ENCODE measurements around the gene DVL3. TPM values are rescaled to one million over a fixed set of nuclear protein-coding genes. Genes with fewer than 3 reads are reported as not detected.

DVL3 gene
- polyA plus RNA-seq, 2 of the 4 experiments (the other 2 are of a cell fraction) = 14.1 to 24.4 TPM

GRCh38 chr3:184192889-184193288 lies 37.7 kb downstream of the DVL3 start:
- Histone ChIP-seq H3K9me3 (no peaks in the 10 kb centered on the region), H3K4me3 (no peak overlapping the region), H3K4me2 (no peak overlapping the region), H3K4me1 (no peaks in the 10 kb centered on the region), H3K27ac (no peak overlapping the region)
- ATAC-seq (no peak), DNase-seq (ENCODE audit: low read depth in 1 of 2, low spot score in 1 of 2) (no peak), FAIRE-seq (no peak)
- CTCF ChIA-PET = interaction anchor here (1.0 kb wide), 1 partner anchor 34 kb away, joined by 4 read pairs; no protein-coding TSS in a partner anchor
- 94% methylated on average over 8 of the region's 10 CpGs for whole genome bisulfite sequencing (ENCODE audit: missing lambda C conversion rate)
- POLR2A ChIA-PET = no interaction called here
- no peak for TF ChIP-seq HES2 (IDR thresholded peaks at IDR 0.05)
- TF ChIP-seq HEYL (CRISPR knock-in tag; IDR thresholded peaks at IDR 0.05) = no peak
- TF ChIP-seq HOXB5 (CRISPR knock-in tag; IDR thresholded peaks at IDR 0.05) = no peak
- TF ChIP-seq CBX8 (IDR thresholded peaks at IDR 0.05) = no peak
- TF ChIP-seq FOSB (CRISPR knock-in tag; IDR thresholded peaks at IDR 0.05) = no peak
- no peak for TF ChIP-seq HOXA7 (CRISPR knock-in tag; IDR thresholded peaks at IDR 0.05)
- no peak for TF ChIP-seq NFE2L2 (conservative IDR thresholded peaks at IDR 0.05; ENCODE audit: low read length)
- TF ChIP-seq RNF2 (IDR thresholded peaks at IDR 0.05; ENCODE audit: borderline replicate concordance, low read depth) = no peak
- TF ChIP-seq ESRRA (IDR thresholded peaks at IDR 0.05; ENCODE audit: borderline replicate concordance, low read length) = no peak
- TF ChIP-seq, protein P1, sequence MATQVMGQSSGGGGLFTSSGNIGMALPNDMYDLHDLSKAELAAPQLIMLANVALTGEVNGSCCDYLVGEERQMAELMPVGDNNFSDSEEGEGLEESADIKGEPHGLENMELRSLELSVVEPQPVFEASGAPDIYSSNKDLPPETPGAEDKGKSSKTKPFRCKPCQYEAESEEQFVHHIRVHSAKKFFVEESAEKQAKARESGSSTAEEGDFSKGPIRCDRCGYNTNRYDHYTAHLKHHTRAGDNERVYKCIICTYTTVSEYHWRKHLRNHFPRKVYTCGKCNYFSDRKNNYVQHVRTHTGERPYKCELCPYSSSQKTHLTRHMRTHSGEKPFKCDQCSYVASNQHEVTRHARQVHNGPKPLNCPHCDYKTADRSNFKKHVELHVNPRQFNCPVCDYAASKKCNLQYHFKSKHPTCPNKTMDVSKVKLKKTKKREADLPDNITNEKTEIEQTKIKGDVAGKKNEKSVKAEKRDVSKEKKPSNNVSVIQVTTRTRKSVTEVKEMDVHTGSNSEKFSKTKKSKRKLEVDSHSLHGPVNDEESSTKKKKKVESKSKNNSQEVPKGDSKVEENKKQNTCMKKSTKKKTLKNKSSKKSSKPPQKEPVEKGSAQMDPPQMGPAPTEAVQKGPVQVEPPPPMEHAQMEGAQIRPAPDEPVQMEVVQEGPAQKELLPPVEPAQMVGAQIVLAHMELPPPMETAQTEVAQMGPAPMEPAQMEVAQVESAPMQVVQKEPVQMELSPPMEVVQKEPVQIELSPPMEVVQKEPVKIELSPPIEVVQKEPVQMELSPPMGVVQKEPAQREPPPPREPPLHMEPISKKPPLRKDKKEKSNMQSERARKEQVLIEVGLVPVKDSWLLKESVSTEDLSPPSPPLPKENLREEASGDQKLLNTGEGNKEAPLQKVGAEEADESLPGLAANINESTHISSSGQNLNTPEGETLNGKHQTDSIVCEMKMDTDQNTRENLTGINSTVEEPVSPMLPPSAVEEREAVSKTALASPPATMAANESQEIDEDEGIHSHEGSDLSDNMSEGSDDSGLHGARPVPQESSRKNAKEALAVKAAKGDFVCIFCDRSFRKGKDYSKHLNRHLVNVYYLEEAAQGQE (IDR thresholded peaks at IDR 0.05) = no peak
- no peak for TF ChIP-seq CEBPB (IDR thresholded peaks at IDR 0.05)
- TF ChIP-seq RARB (CRISPR knock-in tag; IDR thresholded peaks at IDR 0.05) = no peak
- TF ChIP-seq FOXS1 (CRISPR knock-in tag; IDR thresholded peaks at IDR 0.05) = no peak
- TF ChIP-seq MAFK (IDR thresholded peaks at IDR 0.05; ENCODE audit: partially characterized antibody) = no peak
- TF ChIP-seq ELK1 (IDR thresholded peaks at IDR 0.05; ENCODE audit: low read depth, low read length) = no peak
- TF ChIP-seq, protein P2, sequence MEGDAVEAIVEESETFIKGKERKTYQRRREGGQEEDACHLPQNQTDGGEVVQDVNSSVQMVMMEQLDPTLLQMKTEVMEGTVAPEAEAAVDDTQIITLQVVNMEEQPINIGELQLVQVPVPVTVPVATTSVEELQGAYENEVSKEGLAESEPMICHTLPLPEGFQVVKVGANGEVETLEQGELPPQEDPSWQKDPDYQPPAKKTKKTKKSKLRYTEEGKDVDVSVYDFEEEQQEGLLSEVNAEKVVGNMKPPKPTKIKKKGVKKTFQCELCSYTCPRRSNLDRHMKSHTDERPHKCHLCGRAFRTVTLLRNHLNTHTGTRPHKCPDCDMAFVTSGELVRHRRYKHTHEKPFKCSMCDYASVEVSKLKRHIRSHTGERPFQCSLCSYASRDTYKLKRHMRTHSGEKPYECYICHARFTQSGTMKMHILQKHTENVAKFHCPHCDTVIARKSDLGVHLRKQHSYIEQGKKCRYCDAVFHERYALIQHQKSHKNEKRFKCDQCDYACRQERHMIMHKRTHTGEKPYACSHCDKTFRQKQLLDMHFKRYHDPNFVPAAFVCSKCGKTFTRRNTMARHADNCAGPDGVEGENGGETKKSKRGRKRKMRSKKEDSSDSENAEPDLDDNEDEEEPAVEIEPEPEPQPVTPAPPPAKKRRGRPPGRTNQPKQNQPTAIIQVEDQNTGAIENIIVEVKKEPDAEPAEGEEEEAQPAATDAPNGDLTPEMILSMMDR (IDR thresholded peaks at IDR 0.05) = no peak
- TF ChIP-seq CBX2 (IDR thresholded peaks at IDR 0.05; ENCODE audit: borderline replicate concordance, low read depth) = no peak
- TF ChIP-seq TFCP2L1 (CRISPR knock-in tag; IDR thresholded peaks at IDR 0.05) = no peak

- Histone ChIP-seq H3K4me1 (no peaks in the 10 kb centered on the region), H3K4me2 (no peak overlapping the region), H3K27ac (no peak overlapping the region), H3K4me3 (no peak overlapping the region), H3K9me3 (no peaks in the 10 kb centered on the region)
- DNase-seq (ENCODE audit: low read depth in 1 of 2, low spot score in 1 of 2) (no peak), ATAC-seq (no peak), FAIRE-seq (no peak)
- 97% methylated on average over 5 of the region's 9 CpGs for WGBS (ENCODE audit: missing lambda C conversion rate)
- ChIA-PET CTCF (no interaction called here), POLR2A (interaction anchor here (0.7 kb wide), 1 partner anchor 112 kb away, joined by 3 read pairs; no protein-coding TSS in a partner anchor)
- no peak for TF ChIP-seq NPAS2 (CRISPR knock-in tag; IDR thresholded peaks at IDR 0.05; ENCODE audit: borderline replicate concordance)
- no peak for TF ChIP-seq JUNB (IDR thresholded peaks at IDR 0.05)
- no peak for TF ChIP-seq RFX5 (IDR thresholded peaks at IDR 0.05)
- TF ChIP-seq, protein P3, sequence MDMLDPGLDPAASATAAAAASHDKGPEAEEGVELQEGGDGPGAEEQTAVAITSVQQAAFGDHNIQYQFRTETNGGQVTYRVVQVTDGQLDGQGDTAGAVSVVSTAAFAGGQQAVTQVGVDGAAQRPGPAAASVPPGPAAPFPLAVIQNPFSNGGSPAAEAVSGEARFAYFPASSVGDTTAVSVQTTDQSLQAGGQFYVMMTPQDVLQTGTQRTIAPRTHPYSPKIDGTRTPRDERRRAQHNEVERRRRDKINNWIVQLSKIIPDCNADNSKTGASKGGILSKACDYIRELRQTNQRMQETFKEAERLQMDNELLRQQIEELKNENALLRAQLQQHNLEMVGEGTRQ (IDR thresholded peaks at IDR 0.05) = no peak
- no peak for TF ChIP-seq KDM1A (IDR thresholded peaks at IDR 0.05; ENCODE audit: low read depth)
- no peak for TF ChIP-seq PHF8 (IDR thresholded peaks at IDR 0.05; ENCODE audit: borderline replicate concordance, low read depth)
- TF ChIP-seq, protein P4, sequence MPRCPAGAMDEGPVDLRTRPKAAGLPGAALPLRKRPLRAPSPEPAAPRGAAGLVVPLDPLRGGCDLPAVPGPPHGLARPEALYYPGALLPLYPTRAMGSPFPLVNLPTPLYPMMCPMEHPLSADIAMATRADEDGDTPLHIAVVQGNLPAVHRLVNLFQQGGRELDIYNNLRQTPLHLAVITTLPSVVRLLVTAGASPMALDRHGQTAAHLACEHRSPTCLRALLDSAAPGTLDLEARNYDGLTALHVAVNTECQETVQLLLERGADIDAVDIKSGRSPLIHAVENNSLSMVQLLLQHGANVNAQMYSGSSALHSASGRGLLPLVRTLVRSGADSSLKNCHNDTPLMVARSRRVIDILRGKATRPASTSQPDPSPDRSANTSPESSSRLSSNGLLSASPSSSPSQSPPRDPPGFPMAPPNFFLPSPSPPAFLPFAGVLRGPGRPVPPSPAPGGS (IDR thresholded peaks at IDR 0.05) = no peak
- TF ChIP-seq, protein P2 (IDR thresholded peaks at IDR 0.05) = no peak
- TF ChIP-seq ZNF302 (CRISPR knock-in tag; IDR thresholded peaks at IDR 0.05) = no peak
- TF ChIP-seq HES2 (IDR thresholded peaks at IDR 0.05) = no peak
Measured at GRCh38 chr3:184193991-184194539, 38.9 kb downstream of the DVL3 start.

Measured in A549 (cell line).